ENCODE data around the gene DLG2. TPM values are rescaled to one million over a fixed set of nuclear protein-coding genes. Genes with fewer than 3 reads are reported as not detected.

DLG2 gene
- total and polyA plus RNA-seq, 2 of the 8 experiments (the other 6 are each of a cell fraction or from before 2014, with no cell fraction given): 1.7 to 14.3 TPM

GRCh38 chr11:83694191-83694910 lies 1932.8 kb downstream of the DLG2 start (continued):
- TF ChIP-seq EP300 (IDR thresholded peaks at IDR 0.05; ENCODE audit: borderline replicate concordance in 1 of 2, low read depth in 2 of 2, low read length in 2 of 2): no peak
- no peak for TF ChIP-seq EGR1 (IDR thresholded peaks at IDR 0.05; ENCODE audit: borderline replicate concordance, low read depth, low read length)
- no peak for TF ChIP-seq BCL11A (IDR thresholded peaks at IDR 0.05; ENCODE audit: low read depth in 2 of 2, low read length in 2 of 2)
- TF ChIP-seq FOSL1 (IDR thresholded peaks at IDR 0.05; ENCODE audit: insufficient read depth, low read depth, low read length): no peak
